ENCODE measurements around the gene TMC4. TPM values are rescaled to one million over a fixed set of nuclear protein-coding genes. Genes with fewer than 3 reads are reported as not detected.

TMC4 gene
- total RNA-seq, 4 donors from 2014 or later: 0.17 to 2.4 (median 1.1) TPM; not detected in 1

DNA sequence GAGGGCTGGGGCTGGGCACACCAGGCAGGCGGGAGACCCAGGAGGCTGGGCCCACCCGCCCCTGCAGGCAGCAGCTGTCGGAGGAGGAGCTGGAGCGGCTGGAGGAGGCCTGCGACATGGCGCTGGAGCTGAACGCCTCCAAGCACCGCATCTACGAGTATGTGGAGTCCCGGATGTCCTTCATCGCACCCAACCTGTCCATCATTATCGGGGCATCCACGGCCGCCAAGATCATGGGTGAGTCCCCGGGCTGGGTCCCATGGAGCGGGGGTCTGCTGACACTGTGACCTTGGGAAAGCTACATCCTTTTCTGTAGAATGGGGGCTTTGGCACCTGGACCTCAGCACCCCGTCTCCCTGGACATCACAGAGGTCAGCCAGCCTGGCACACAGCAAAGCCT, 49.3 kb downstream of the TMC4 start:
- TF ChIP-seq, protein P1, sequence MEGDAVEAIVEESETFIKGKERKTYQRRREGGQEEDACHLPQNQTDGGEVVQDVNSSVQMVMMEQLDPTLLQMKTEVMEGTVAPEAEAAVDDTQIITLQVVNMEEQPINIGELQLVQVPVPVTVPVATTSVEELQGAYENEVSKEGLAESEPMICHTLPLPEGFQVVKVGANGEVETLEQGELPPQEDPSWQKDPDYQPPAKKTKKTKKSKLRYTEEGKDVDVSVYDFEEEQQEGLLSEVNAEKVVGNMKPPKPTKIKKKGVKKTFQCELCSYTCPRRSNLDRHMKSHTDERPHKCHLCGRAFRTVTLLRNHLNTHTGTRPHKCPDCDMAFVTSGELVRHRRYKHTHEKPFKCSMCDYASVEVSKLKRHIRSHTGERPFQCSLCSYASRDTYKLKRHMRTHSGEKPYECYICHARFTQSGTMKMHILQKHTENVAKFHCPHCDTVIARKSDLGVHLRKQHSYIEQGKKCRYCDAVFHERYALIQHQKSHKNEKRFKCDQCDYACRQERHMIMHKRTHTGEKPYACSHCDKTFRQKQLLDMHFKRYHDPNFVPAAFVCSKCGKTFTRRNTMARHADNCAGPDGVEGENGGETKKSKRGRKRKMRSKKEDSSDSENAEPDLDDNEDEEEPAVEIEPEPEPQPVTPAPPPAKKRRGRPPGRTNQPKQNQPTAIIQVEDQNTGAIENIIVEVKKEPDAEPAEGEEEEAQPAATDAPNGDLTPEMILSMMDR (IDR thresholded peaks at IDR 0.05; ENCODE audit: low read depth): no peak

DNA sequence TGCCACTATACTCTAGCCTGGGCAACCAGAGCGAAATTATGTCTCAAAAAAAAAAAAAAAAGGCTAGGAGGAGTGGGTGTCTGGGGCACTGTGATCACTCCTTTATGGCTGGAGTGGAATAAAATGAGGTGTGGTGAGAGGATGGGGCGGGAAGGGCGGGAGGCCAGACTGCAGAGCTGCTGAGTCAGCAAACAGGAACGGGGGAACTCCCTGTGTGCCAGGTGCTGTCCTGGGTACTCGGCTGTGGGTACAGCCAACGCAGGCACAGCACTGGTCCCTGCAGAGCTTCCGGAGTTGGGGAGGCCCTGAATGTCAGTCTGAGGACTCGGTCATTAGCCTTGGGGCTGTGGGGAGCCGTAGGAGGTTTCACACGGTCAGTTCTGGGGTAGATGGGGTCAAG, 51.7 kb downstream of the TMC4 start:
- TF ChIP-seq, protein P1 (IDR thresholded peaks at IDR 0.05; ENCODE audit: low read depth): no peak

DNA sequence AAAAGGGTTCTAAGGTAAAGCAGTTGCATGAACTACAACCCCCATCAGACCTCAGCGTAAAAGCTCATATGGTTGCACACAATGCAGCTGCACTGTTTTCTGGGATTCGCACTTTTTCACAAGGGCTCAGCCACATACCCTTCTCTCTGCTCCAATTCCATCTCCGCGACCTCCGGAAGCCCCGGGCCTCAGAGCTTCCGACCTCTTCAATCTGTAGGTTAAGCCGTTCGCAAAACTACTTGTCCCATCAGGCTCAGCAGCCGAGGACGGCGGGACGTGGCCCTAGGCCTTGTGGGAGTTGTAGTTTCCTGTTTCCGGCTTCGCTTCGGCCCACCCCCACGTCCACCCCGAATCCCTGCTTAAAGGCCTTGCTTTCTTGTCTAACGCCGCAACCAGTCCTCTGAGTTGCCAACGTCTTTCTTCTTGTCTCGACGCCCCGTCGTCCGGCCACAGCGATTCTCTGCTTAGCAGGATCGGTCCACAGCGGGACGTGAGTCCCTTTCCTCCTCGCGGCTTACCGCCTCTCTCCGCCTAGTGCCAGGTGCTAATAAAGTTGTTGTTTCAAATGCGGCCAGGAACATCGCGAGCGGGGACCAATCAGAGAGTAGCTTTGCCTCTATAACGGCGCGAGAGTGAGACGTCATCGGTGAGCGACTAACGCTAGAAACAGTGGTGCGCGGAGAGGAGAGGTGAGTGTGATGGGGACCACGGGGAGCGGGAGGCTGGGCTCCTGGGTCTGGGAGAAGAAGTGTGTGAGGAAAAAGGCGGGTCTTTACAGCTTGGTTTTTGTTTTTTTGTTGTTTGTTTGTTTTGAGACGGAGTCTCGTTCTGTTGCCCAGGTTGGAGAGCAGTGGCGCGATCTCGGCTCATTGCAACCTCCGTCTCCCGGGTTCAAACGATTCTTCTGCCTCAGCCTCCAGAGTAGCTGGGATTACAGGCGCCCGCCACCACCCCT, 57.6 kb downstream of the TMC4 start, which contains the start of the genes PRPF31 and TFPT:
Gene PRPF31 (plus strand): TSS at position 646 of the 955 bp plus-strand sequence. CDS start 2,525 bp downstream, outside the sequence.
Gene TFPT (minus strand): TSS at position 549 of the 955 bp plus-strand sequence. CDS start 388 bp downstream, at position 161.
- TF ChIP-seq, protein P1 (IDR thresholded peaks at IDR 0.05; ENCODE audit: low read depth): no peak

DNA sequence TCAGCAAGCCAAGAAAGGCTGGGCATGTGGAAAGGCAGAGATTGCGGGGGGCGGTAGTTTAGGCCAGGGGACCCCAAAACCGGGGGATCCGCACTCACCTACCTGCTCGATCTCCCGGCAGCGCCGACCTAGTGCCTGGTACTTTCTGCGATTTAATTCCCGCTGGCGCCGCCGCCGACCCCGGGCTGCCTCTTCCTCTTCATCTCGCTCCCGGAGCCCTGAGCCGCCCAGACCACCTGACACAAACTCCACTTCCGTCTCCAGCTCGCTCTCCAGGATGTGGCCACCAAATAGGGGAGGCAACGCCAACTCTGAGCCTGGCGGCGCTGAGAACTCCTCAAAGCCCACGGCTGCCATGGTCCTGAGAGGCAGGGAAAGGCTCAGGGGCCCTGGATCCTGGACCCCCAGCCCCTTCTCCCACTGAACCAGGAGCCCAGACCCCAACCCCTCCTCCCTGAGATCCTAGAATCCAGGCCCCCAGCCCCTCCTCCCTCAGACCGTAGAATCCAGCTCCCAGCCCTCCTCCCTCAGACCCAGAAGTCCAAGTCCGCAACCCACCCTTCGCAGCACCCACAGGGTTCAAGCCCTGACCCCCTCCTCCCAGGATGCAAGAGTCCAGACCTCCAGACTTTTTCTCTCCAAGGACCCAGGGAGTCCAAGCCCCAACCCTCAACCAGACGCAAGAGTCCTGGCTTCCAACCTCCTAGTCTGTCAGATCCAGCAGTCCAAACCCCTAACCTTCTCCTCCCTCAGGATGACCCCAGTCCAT, 58.4 kb downstream of the TMC4 start:
- TF ChIP-seq, protein P1 (IDR thresholded peaks at IDR 0.05; ENCODE audit: low read depth): no peak

Other genes starting within 250 kb of the TMC4 start
- gene CACNG8, start 210.2 kb downstream of the TMC4 start, total RNA-seq: under 1 TPM in 1 of 4 donors, not detected in 3; under 0.01 TPM
- not detected for gene CACNG6, start 181.5 kb downstream of the TMC4 start, total RNA-seq
- gene VSTM1, start 109.3 kb downstream of the TMC4 start, total RNA-seq: not detected
- not detected for gene TARM1, start 91.8 kb downstream of the TMC4 start, total RNA-seq
- gene OSCAR, start 72.4 kb downstream of the TMC4 start, total RNA-seq: 10 to 100 TPM in 1 of 4 donors, 1 to 10 TPM in 2, under 1 TPM in 1; 0.75 to 21.9 (median 2.4) TPM
- 10 to 100 TPM in 3 of 4 donors, 1 to 10 TPM in 1; 9.5 to 89.8 (median 21.8) TPM for gene NDUFA3, start 70.3 kb downstream of the TMC4 start, total RNA-seq
- 10 to 100 TPM in 3 of 4 donors, 1 to 10 TPM in 1; 5.7 to 23.6 (median 16.6) TPM for gene TFPT, start 57.5 kb downstream of the TMC4 start, total RNA-seq
- 10 to 100 TPM; 26.6 to 43.6 (median 36.9) TPM for gene PRPF31, start 57.4 kb downstream of the TMC4 start, total RNA-seq
- gene CNOT3, start 35.4 kb downstream of the TMC4 start, total RNA-seq: 10 to 100 TPM; 16.8 to 39.4 (median 23.3) TPM
- 10 to 100 TPM in 1 of 4 donors, 1 to 10 TPM in 3; 2.9 to 12.8 (median 5.2) TPM for gene LENG1, start 13.4 kb downstream of the TMC4 start, total RNA-seq
- gene MBOAT7, start 16.4 kb upstream of the TMC4 start, total RNA-seq: 10 to 100 TPM in 3 of 4 donors, 1 to 10 TPM in 1; 8.8 to 36.7 (median 21.2) TPM
- gene TSEN34, start 18.1 kb upstream of the TMC4 start, total RNA-seq: 10 to 100 TPM; 13.5 to 49.7 (median 42.4) TPM
- gene RPS9, start 27.7 kb upstream of the TMC4 start, total RNA-seq: 1,000 to 10,000 TPM; 1,278 to 2,474 (median 1,889) TPM
- gene LILRB3, start 49.8 kb upstream of the TMC4 start, total RNA-seq: 100 to 1,000 TPM in 1 of 4 donors, 10 to 100 TPM in 3; 16.0 to 156 (median 43.1) TPM
- gene LILRA6, start 69.6 kb upstream of the TMC4 start, total RNA-seq: 10 to 100 TPM in 1 of 4 donors, 1 to 10 TPM in 3; 2.8 to 18.7 (median 9.1) TPM
- 10 to 100 TPM; 46.2 to 62.3 (median 54.8) TPM for gene LILRB5, start 84.1 kb upstream of the TMC4 start, total RNA-seq
- gene LILRB2, start 108.0 kb upstream of the TMC4 start, total RNA-seq: 10 to 100 TPM in 1 of 4 donors, 1 to 10 TPM in 3; 2.8 to 14.6 (median 7.6) TPM
- gene LILRA5, start 140.0 kb upstream of the TMC4 start, total RNA-seq: 10 to 100 TPM in 1 of 4 donors, 1 to 10 TPM in 3; 3.1 to 23.3 (median 3.4) TPM
- under 1 TPM in 1 of 4 donors, not detected in 3; 0.17 TPM for gene LILRA4, start 166.0 kb upstream of the TMC4 start, total RNA-seq
- gene LAIR1, start 191.8 kb upstream of the TMC4 start, total RNA-seq: 10 to 100 TPM; 25.3 to 93.2 (median 47.6) TPM
- gene TTYH1, start 242.3 kb upstream of the TMC4 start, total RNA-seq: under 1 TPM in 1 of 4 donors, not detected in 3; 0.19 TPM